AG20443 (cell line): Measurements from ENCODE around the gene C17orf50.
"Not testable (repeated sequence)": the region's sequence is repeated elsewhere in the genome, so short reads cannot be mapped to it uniquely, and the experiment has no call there.

Experiments
- DNase-seq: peaks from one replicate; pipeline ENCODE4 v3.0.0; 2012; ENCODE audit warnings: low spot score, mixed read lengths

The C17orf50 gene

DNA sequence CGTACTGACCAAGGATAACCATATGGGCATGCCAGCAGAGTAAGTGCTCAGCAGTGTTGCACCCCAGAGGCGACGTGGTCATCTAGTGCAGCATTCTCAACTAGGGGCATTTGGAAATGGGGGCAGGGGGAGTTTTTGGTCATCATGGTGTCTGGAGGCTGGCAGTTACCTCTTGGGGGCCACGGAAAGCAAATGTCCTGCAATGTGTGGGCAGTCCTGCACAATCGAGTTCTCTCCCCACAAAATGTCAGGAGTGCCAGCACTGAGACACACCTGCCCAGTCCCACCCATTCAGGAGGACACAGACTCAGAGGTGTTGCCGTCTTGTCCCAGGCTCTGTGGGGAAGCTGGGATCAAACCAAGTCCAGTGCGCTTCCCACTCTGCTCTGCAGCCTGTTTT lies 26.3 kb upstream of the C17orf50 start:
- no peak for DNase-seq

DNA sequence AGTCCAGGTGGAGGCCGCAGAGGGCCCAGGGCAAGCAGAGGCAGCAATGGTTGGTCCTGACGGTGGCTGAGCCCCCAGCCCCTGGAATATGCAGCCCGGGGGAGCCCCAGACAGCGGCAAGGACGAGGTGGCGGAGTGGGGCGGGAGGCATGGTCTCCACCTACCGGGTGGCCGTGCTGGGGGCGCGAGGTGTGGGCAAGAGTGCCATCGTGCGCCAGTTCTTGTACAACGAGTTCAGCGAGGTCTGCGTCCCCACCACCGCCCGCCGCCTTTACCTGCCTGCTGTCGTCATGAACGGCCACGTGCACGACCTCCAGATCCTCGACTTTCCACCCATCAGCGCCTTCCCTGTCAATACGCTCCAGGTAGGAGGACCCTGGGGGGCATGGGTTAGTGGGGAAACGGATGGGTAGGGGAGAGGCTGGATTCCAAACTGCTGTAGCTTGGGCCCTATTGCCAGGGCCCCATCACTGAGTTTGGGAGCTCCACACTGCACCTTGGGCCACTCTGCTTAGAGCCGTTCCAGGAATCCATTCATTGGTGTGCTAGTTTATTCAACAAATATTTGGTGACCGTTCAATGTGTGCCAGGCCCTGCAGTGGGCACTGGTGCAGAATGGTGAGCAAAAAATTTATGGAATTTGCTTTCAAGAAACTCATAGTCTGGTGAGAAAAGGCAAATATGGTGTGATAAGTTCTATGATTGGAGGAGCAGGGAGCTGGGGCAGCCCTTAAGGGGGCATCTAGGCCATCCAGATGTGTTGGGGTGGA lies 25.5 kb upstream of the C17orf50 start:
- no peak for DNase-seq

DNA sequence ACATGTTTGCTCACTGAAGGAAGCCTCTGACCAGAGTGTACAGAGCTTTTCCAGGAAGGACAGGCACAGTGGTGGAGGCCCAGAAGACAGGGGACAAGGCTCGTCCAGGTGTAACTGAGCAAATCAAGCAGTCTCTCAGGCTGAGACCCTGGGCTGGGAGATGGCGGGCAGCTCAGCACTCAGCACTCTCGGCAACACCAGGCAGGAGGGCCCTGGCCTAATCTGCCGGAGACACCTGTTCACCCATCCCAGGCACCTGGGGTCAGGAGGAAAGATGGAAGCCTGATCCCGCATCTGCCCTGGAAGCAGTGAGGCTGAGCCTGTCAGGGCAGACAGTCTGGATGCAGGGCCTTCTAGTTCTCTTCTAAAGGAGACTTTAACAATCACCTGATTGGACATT lies 24.5 kb upstream of the C17orf50 start:
- no peak for DNase-seq

DNA sequence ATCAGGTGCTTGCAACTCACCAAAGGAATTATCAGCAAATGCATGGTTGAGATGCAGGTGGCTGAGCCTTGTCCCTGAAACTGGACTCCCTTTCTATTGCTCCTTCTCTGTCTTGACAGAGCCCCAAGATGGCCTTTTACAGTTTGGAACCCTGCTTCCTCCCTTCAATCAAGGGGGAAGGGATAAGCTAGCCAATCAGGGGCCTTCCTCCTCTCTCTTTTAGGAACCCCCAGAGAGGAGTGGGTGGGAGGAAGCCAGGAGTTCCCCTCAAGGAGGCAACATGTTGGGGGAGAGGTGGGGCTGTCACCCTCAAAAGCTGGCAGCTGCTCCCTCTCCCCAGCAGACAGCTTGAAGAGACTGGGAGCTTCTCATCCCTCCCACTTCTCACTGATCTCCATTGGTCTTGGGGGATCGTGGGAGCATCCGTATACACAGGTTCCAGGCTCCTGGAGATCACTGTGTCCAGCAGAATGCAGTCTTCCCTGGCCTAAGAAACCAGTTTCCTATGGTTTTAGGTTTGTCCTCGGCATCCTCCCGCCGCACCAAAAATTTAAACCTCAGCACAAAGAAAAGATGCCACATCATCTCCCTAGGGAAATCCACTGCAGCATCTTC lies 22.1 kb upstream of the C17orf50 start:
- no peak for DNase-seq

DNA sequence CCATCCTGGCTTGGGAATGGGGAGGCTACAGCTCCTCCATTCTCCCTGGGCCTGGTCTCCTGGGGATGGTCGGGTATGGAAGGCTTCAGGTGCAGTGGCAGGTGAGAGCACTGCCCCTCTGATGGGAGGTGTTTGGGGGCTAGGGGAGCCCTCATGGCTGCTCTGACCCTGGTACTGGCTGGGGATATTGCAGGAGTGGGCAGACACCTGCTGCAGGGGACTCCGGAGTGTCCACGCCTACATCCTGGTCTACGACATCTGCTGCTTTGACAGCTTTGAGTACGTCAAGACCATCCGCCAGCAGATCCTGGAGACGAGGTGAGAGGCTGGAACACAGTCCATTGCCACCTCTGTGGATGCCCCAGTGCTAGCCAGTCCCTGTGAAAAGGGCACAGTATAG lies 20.5 kb upstream of the C17orf50 start:
- no peak for DNase-seq

DNA sequence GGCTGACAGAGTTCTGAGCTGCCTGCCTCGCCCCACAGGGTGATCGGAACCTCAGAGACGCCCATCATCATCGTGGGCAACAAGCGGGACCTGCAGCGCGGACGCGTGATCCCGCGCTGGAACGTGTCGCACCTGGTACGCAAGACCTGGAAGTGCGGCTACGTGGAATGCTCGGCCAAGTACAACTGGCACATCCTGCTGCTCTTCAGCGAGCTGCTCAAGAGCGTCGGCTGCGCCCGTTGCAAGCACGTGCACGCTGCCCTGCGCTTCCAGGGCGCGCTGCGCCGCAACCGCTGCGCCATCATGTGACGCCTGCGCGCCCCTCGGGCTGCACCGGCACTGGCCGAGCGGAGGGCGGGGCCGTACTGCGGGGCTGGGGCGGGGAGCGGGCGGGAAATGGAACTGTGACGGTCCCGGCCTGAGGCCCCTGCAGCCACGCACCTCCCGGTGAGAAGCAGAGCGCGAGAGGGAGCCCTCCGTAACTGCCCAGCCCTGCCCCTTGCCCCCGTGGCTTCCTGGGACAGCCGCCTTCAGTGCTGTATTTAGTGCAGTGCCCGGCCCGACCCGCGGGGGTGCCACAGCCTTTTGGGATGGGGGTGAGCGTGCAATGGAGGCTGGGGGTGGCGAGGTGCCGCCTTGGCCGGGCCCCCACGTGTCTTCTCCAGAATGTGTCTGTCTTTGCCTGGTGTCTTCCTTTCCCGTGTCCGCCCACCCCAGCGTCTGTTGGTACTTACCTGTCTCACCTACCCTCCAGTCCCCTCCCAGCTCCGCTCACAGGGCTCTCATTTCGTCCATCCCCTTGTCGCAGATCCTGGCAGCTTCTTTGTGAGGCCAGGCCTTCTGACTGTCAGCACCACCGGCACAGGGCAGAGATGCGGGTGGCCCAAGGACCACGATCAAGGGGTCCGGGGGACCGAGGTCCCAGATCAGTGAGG lies 19.4 kb upstream of the C17orf50 start:
- DNase-seq = no peak

DNA sequence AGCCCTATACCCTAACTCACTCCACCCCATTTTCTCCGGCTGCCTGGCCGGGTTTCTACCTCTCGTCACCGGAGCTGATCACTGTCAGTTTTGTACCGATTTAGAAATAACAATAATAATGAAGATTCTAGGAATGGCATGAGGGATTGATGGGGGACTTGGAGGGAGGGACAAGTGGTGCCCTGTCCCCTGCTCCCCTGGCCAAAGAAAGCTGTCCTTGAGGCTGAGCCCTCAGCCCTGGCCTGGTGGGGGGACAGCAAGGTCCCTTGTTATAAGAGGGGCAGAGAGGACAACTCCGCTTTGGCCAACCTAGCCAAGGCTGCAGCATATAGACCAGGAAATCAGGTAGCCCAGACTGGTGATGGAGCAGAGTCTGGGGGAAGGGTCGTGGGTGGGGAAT lies 18.2 kb upstream of the C17orf50 start:
- DNase-seq = no peak

DNA sequence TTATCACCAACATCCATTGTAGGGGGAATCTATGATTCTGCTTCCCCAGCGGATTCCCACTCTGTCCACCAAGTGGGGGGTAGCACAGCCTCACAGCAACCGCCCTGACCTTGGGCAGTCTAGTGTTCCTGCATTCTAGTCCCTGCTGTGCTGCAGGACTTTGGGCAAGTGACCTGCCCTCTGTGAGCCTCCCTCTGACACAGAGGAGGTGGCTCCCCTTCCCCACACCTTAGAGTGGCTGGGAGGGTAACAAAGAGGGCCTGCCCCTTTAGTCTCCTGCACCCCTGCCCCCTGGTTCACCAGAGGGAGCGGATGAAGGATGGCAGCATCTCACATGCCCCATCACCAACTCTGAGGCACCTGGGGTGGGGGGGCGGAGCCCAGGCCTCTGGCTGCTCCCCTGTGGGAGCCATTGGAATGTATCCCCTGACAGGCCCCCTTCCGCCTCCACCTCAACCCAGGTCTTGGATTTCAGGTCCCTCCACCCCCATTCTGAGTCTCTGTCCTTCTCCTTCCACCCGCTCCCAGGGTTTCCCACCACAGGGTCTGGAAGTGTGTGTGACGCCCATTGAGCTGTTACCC lies 17.7 kb upstream of the C17orf50 start:
- no peak for DNase-seq

DNA sequence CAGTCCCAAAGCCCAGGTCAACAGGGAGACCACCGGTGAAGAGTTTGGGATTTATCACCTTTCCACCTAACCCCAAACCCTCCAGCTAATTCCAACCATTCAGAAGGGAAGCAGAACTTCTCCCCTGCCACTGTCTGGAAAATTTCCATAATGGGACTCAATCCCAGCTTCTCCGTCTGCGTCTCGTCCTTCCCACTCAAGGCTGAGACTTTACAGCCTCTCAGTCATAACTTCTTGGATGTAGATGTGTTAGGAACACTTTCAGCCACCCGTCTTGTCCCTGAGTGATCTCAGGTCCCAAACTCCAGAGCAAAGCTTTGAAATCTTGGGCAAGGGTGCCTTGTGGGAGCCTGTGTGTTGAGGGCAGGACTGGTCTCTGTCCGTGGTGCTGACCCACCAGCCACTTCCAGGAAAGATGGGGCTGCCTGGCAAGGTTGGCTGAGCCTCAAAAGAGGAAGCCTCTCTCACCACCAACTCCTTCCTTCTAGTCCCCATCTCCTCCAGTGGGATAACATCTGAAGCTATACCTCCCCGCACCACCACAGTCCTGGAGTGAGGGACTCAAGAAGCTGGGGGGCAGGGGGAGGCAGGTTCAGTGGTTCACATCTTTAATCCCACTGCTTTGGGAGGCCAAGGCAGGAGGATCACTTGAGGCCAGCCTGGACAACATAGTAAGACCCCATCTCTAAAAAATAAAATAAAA lies 16.9 kb upstream of the C17orf50 start:
- DNase-seq = peak; percentile 77

DNA sequence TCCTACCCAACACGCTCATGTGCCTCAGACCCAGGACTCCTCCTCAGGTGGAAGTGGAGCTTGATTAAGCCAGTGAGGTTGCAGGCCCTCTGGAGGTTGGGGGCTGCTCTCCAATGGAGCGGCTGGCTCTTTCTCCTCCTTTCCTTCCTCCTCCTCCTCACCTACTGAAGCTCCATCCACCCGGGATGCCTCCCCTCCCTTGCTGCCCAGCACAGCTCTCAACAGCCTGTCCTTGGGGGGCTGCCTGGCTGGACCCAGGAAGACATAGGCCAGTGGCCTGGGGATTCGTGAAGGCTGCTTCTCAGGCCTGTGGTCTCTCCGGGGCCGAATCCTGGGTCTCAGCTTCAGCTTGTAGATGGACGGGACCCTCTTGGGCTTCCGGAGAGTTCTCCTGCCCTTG lies 15.9 kb upstream of the C17orf50 start:
- no peak for DNase-seq

DNA sequence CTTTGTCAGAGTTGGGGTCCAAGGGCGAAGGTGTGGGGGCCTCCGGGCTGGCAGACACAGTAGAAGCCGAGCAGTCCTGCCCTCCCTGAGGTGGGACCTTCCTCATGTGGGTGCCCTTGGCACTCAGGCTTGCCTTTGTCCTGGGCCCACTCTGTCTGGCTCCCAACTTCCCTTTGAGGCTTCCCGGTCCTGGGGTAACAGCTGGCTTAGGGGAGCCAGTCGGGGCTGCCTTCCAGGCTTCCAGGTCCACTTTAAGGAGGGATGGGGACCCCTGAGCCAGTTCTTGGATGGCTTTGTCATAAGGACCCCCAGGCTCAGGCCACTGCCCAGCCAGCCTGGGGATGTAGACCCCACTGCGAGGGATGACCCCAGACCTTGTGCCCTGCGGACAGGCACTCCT lies 15.4 kb upstream of the C17orf50 start:
- no peak for DNase-seq

DNA sequence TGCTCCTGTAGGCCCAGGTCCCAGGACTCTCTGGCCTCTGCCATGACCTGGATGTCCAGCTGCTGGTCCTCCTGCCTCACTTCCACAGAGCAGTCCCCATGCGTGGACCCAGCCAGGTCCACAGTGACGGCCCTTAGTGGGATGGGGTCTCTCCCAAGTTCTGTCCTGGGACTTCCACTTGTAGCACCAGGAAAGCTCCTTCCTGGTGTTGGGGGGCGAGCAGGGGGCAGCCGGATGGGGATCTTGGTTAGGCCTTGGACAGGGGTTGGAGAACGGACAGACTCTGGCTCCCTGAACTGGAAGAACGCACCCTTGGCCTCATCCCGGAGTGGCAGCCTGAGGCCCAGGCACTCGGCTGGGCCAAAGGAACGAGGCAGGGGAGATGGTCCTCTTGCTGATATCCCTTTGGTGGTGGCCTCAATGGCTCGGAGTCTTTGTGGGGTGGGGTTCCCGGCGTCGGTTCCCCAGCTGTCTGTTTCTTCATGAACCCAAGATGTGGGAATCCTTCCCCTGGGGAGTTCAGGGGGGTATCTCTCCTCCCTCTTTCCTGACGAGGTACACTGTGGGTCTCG lies 14.9 kb upstream of the C17orf50 start:
- DNase-seq = no peak

DNA sequence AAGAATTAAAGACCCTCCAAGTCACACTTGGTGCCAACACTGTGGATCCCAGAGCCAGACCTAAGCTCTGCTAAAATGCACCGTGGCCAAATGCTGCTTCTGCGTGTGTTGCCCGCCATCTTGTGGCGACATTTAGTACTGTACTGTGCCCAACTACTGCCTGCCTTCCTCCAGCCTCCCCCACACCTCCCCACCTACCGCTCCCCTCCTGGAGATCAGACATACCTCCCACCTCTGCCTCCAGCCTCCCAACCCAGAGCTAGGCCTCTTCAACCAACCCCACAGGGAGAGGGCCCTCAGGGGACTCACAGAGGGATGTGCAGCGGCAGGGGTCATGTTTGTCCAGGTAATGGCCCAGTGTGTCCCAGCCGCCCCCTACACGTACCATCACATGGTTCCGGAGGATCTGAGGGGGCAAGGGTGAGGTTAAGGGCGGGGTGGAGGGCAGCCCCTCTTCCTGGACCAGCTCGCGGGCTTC lies 13.1 kb upstream of the C17orf50 start:
- DNase-seq = peak; percentile 88

DNA sequence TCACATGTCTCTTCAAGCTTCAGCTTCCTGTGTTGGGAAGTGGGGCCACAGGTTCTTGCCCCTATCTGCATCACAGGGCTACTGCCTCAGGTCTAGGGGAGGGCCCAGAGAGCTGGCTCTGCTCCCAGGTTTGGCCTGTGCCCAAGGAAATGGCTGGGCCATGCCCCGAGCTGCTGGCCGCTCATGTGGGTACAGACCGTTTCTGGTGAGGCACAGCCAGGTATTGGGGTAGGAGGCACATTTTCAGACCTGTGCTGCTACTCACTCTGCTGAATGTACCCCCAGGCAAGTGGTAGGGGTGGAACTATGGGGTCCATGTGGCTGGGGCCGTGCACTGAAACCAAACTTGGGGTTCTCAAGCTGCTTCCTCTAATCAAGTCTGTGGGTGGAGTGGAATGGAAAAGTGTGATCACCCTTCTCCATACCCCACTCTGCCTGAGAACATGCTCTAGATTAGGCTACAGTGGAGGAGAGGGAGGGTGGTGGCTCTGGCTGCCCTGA lies 12.3 kb upstream of the C17orf50 start:
- DNase-seq = no peak

DNA sequence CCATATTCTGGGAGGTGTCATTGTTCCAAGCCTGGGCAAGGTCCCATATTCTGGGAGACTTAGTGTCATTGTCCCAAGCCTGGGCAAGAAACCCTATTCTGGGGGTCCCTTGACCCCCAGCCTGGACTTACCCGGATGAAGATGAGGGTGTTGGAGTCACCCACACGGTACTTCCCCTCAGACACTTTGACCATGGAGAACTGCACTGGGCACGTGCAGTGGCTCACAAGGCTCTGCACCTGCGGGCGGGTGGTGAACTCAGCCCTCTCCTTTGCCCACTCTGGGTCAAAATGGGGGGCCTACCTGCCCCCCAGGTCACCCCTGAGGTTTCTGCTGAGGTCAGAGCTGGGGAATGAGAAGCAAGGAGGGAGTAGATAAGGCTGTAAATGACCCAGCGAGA lies 11.7 kb upstream of the C17orf50 start:
- no peak for DNase-seq

DNA sequence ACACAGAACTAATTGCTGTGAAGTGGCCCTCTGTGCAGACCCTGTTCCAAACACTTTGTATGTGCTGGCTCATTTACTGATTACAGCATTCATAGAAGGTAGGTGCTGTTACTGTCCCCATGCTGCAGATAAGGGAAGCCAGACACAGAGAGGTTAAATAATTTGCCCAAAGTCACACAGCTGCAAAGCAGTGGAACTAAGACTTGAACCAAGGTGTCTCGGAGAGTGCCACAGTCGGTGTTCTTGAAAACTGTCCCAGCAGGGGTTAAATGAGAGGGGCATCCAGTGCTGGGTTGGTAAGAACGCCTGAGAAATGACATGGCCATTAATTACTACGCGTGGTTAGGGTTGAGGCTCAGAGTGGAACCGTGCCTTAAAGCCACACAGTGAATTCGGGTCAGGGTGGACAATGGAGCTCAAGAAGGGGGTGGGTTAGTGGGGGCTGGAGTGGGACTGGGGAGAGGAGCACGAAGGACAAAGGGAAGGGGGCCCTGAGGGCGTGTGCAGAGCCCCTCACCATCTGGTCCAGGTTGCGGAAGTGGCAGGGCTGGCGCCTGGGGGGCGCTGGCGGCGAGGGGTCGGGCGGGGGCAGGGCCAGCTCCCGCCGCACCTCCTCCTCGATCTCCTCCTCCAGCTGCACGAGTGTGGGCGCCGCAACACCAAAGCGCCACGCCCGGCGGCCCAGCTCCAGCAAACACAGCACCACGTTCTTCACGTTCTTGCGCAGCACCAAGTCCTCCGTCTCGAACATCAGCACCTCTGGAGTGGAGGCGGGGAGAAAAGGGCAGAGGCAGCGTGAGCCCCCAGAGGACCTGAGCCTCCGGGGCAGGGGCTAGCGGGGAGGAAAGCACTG lies 10.9 kb upstream of the C17orf50 start:
- peak; percentile 69 for DNase-seq

DNA sequence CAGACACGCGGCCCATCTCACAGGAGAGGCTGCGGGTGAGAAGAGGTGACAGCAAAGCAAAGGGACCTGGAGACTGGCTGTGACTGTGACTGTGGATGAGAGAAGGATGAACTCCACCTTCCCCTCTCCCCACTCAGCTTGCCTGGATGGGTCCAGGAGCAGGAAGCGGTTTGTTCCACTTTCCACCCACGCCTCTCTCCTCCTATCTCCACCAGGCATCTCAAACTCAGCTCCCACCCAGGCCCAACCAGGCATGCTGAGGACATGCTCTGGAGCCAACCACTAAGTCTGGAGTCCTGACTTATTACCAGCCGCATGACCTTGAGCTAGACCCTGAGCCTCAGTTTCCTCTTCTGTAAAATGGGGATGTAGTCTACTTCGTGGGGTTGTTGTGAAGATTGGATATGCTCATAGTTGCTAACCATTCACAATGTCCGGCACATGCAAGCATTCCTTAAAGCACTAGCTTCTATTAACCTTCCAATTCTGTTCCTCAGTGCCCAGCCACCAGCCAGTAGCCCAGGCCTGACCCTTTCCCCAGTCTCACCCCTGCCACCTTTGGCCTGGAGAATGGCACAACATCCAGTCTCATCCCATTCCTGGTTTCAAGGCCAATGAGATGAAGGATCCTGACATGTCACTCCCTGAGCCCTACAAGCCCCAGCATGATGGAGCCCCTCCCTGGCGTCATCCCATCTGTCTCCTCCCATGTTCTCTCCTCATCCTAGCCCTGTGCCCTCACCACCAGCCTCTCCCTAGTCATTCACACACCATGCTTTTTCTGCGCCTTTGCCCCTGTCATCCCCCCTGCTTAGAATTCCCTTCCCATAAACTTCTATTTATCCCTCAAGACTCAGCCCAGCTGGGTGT lies 9.9 kb upstream of the C17orf50 start:
- DNase-seq = no peak

DNA sequence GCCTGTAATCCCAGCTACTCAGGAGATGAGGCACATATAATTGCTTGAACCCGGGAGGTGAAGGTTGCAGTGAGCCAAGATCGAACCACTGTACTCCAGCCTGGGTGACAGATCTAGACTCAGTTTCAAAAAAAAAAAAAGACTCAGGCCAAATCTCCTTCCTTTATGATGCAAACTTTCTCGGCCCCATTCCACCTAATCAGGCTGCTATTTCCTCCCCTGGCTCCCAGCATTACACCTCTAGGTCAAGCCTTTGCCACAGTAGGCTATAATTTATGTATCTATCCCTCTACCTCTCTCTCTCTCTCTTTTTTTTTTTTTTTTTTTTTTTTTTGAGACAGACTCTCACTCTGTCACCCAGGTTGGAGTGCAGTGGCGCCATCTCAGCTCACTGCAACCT lies 9.1 kb upstream of the C17orf50 start:
- DNase-seq = not testable (repeated sequence)

DNA sequence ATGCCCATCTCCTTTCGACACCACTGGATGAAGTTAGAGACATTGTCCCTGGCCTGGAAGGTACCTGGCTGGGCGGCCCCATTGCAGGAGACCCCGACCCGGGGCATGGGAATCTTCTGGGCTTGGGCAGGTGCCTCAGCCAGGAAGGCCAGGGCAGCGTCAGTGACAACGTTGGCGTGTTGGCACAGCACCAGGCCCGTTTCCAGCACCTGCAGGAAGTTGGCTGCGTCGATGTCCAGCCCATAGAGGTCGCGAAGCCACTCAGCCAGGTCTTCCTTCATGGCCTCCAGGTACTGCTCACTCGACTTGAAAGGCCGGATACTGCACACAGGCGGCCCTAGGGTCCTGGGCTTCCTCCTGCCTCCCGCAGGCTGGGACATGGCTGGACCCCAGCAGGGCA lies 8.2 kb upstream of the C17orf50 start:
- no peak for DNase-seq
